ENCODE data around the gene G6PC1.
"Not testable (repeated sequence)": the region's sequence is repeated elsewhere in the genome, so short reads cannot be mapped to it uniquely, and the experiment has no call there.

G6PC1 gene

DNA sequence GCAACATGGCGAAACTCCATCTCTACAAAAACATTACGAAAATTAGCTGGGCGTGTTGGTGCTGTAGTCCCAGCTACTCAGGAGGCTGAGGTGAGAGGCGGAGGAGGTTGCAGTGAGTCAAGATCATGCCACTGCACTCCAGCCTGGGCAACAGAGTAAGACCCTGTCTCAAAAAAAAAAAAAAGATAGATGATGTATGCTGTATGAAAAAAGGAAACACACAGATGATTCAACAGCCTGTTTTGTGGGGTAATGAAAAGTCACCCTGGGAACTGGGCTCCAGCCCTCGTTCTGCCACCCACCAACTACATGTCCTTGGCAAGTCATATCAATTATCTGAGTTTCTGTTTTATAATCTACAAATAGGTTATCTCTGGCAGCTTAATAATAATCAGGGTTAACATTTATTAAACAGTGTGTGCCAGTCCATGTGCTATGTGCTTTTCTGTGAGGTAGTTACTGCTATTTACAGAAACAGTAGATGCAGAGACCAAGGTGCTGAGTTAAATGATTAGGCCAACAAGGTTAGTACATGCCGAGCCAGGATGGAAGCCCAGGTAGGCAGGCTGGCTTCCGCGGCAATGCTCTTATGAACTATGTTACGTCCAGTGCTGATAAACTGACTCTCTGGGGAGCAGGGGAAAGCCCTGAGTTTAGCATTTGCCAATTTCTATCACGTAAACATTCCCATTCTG, 1.1 kb downstream of the G6PC1 start:
- no peak for DNase-seq (ENCODE audit: low read depth)

DNA sequence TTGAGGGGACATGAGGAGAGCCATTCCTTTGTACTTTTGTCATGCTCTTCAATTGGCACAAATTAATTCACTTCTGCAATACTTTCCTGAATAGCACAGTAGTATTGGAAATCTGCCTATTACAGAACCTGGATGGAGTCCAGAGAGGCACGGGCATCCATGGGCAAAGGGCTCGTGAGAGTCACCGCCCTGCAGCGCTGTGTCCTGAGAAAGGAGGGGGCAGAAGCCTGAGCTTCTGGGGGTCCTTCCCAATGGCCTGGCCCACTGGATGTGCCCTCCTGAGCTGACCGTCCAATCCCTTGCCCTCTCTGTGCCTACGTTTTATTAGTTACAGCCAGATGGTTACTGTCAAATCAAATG, 3.5 kb downstream of the G6PC1 start:
- DNase-seq (ENCODE audit: low read depth), result no peak

DNA sequence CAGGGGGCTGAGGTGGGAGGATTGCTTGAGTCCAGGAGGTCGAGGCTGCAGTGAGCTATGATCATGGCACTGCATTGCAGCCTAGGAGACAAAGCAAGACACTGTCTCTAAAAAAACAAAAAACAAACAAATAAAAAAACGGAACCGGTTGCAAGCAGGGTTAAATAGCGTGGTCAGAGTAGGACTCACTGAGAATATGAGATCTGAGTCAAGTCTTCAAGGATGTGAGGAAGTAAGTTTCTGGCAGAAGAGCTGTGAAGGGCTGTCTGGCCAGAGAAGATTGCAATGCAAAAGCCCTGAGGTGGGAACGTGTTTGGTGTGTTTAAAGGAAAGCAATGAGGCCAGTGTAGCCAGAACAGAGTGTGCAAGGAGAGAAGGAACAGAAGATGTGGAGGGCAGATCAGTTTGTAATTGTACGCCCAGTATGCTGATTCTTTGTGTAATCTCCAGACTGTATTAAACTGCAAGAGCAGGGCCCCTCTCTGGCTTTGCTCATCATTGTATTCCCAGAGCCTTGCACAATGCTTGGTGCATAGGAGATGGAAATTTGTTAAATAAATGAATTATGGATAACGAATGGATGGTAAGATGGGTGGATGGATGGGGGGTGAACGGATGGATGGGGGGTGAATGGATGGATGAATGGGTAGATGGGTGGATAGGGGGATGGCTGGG, 6.3 kb downstream of the G6PC1 start:
- DNase-seq (ENCODE audit: low read depth), result no peak

DNA sequence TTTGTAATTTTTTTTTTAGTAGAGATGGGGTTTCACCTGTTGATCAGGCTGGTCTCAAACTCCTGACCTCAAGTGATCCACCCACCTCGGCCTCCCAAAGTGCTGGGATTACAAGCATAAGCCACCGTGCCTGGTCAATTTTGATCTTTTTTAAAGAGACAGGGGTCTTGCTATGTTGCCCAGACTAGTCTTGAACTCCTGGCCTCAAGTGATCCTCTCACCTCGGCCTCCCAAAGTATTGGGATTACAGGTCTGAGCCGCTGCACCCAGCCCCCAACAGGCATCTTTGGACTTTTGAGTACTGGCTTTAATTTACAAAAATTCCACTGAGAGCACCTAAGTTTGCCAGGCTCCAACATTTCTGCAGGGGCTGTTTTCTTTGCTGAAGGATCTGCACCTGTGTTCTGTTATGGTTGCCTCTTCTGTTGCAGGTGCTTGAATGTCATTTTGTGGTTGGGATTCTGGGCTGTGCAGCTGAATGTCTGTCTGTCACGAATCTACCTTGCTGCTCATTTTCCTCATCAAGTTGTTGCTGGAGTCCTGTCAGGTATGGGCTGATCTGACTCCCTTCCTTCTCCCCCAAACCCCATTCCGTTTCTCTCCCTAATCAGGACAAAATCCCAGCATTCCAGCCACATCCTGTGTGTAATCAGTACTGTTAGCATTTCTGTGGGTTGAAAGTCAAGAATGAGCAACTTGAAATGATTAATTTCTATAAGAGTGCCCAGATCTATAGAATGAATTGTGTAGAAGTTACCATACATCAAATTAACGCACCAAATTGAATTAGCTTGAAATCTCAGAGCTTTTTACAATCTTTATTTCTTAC, 8.5 kb downstream of the G6PC1 start:
- no peak for DNase-seq (ENCODE audit: low read depth)

DNA sequence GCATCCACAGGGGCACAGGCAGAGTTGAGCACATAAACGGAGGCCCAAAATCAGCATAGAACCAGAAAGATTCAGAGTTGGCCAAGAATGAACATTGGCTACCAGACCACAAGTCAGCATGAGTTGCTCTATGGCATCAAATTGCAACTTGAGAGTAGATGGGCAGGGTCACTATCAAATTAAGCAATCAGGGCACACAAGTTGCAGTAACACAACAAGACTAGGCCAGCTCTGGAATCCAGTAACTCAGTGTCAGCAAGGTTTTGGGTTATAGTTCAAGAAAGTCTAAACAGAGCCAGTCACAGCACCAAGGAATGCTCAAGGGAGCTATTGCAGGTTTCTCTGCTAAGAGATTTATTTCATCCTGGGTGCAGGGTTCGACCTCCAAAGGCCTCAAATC, 12.9 kb downstream of the G6PC1 start:
- DNase-seq (ENCODE audit: low read depth), result no peak

DNA sequence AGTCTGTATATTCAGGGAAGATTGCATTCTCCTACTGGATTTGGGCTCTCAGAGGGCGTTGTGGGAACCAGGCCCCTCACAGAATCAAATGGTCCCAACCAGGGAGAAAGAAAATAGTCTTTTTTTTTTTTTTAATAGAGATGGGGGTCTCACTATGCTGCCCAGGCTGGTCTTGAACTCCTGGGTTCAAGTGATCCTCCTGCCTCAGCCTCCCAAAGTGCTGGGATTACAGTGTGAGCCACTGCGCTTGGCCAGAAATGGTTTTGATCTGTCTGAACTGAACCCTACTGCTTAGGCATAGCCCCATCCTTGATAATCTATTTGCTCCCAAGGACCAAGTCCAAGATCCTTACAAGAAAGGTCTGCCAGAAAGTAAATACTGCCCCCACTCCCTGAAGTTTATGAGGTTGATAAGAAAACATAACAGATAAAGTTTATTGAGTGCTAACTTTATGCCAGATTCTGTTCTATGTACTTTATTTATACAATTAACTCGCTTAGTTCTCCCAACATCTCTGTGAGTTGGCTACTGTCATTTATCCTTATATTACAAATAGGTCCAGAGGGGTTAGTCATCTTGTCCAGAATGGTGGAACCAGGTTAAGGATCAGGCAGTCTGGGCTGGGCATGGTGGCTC, 13.5 kb downstream of the G6PC1 start:
- DNase-seq (ENCODE audit: low read depth), result no peak

DNA sequence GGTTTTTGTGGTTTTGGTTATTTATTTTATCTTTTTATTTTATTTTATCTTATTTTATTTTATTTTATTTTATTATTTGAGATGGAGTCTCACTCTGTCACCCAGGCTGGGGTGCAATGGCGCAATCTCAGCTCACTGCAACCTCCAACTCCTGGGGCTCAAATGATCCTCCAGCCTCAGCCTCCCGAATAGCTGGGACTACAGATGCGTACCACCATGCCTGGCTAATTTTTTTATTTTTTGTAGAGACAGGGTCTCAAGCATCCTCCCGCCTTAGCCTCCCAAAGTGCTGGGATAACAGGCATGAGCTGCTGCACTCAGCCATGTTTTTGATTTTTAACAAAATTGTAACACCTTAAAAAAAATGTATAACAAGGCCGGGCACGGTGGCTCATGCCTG, 14.7 kb downstream of the G6PC1 start:
- DNase-seq (ENCODE audit: low read depth), result not testable (repeated sequence)

DNA sequence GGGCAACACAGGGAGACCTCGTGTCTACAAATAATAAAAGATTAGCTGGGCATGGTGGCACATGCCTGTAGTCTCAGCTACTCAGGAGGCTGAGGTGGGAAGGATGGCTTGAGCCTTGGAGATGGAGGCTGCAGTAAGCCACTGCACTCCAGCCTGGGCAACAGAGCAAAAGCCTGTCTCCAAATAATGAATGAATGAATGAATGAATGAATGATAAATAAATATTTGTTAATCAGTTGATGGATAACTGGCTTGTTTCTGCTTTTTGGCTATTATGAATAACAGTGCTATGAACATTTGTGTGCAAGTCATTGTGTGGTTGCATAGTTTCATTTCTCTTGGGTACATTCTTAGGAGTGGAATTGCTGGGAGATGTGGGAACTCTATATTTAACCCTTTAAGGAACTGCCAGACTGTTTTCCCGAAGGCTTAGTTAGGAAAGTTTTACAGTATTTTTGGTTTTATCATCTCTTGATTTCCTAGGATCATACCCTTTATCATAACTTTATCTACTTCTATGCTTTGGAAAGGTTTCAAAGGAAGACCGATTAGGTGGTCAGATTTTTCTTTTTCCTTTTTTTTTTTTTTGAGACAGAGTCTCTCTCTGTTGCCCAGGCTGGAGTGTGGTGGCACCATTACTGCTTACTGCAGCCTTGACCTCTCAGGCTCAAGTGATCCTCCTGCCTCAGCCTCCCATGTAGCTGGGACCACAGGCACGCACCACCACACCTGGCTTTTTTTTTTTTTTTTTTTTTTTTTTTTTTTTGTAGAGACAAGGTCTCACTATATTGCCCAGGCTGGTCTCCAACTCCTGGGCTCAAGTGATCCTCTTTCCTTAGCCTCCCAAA, 16.0 kb downstream of the G6PC1 start:
- not testable (repeated sequence) for DNase-seq (ENCODE audit: low read depth)

DNA sequence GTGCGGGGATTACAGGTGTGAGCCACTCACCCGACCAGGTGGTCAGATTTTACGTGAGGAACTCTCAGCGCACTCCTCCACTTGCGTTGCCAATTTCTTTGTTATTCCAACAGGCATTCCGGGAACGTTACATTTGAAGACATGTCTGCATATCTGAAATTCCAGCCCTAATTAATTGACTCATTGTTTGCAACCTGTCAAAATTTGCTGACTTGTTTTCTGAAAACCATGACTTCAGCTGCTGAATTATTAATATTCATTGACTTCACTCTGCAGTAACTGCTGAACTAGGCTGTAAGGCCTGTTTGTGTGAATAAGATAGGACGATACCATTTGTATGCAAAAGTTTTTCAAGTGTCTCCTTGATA, 16.6 kb downstream of the G6PC1 start:
- DNase-seq (ENCODE audit: low read depth), result no peak

DNA sequence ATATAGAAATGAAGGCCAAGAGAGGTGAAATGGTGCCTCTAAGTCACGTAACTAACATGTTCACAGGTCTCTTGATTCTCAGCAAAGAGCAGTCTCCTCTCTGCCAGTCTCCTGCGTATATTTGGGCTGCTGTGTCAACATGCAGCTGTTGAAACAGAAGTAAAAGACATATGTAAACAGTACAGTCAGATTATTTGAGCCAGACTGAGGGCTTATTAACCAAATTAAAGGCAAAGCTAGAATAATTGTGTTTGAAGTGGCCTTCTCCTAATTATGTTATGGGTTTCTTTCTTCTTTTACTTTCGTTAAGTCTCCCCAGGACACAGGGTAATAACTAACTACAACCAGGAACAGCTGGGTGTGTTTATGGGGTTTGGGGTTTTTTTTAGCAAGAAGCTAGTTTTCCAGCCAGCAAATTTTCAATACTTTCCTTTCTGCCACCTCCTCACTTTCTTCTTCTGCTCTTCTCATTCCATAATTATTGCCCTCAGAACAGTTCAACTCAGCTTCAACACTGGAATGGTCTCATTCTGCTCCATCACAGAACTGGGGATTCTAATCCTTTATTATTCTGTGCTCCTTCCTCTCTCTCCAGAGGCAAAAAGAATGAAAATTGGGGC, 18.4 kb downstream of the G6PC1 start:
- no peak for DNase-seq (ENCODE audit: low read depth)

DNA sequence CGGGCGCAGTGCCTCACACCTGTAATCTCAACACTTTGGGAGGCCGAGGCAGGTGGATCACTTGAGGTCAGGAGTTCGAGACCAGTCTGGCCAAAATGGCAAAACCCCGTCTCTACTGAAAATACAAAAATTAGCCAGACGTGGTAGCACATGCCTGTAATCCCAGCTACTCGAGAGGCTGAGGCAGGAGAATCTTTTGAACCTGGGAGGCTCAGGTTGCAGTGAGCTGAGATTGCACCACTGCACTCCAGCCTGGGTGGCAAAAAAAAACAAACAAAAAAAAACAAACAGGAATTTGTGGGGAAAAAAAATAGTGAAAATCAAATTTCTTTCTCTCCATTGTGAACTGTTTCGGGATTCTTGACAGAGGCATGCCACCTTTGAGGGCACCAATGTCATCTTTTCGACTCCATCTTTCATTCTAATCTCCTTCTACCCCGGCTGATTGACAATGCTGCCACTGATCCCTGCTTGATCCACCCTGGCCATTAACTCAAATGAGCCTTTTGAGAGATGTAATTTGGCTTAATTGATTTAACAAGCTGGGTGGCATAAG, 19.0 kb downstream of the G6PC1 start:
- not testable (repeated sequence) for DNase-seq (ENCODE audit: low read depth)

DNA sequence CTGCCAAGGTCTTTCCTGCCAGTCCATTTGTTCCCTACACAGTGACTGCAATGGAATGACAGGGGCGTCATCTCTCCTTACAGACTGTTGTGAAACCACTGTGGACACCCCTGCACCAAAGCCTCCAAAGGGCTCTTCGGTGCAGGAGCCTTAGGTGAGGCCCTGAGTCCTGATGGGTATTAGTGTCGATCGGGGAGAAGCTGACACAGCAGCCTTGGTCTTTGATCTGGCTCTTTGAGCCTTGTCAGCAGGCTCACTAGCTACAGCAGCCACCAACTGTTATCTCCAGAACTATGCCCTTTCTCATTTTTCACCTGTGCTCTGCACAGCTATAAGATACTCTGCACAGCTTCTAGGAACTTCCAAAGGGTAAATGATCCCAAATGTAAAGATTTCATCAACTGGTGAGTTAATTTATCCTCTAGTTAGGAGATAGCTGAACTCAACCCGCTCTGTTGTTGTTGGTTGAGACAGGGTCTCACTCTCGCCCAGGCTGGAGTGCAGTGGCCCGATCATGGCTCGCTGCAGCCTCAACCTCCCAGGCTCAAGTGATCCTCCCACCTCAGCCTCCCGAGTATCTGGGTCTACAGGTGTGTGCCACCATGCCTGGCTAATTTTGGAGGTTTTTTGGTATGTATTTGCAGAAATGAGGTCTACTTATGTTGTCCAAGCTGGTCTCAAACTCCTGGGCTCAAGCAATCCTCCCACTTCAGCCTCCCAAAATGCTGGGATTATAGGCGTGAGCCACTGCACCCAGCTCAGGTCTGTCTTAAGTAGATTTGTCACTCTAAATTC, 19.7 kb downstream of the G6PC1 start:
- no peak for DNase-seq (ENCODE audit: low read depth)

DNA sequence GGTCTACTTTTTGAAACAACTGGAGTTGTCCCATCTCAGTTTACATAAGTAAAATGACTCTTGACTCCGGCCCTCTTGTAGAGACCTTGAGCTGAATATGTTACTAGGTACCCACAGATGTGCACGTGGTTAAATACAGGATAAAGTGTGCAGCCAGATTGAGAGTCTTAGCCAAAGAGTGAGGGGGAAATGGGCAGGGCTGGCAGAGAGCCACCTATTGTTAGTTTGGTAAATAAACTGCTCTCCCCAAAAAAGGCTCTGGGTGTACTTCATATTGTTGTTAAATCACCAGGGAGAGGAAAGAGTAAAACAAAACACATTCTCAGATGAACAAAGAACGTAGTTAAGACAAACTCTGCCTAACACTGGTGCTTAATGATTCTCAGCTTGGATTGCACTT, 20.3 kb downstream of the G6PC1 start:
- DNase-seq (ENCODE audit: low read depth), result no peak

DNA sequence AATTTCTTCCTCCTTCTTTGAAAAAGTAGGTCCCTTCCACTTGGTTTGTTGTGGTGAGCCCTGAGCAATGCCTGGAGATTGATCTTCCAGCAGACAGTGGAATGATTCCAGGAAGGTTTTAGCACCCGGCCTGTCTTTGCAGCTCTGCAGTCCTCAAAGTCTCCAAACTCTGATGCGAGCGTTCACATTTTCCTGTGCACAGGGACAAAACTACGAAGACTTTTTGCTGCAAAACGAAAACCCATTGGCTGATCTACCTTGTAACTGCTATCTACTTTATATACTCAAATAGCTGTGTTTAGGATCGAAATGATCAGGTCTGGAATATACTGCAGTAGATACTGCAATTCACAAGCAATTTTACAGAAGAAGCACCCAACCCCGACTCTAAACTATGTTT, 21.7 kb downstream of the G6PC1 start:
- no peak for DNase-seq (ENCODE audit: low read depth)

DNA sequence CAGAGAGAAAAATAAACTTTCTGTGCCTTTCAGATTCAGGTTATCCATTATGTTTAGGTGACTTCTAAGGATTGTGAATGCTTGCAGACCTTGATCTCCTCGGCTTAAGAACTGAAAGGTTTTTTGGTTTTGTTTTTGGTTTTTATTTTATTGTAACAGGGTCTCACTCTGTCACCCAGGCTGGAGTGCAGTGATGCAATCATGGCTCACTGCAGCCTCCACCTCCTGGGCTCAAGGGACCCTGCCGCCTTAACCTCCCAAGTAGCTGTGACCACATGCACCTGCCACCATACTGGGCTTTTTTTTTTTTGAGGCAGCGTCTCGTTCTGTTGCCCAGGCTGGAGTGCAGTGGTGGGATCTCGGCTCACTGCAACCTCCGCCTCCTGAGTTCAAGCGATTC, 22.9 kb downstream of the G6PC1 start:
- DNase-seq (ENCODE audit: low read depth), result not testable (repeated sequence)

DNA sequence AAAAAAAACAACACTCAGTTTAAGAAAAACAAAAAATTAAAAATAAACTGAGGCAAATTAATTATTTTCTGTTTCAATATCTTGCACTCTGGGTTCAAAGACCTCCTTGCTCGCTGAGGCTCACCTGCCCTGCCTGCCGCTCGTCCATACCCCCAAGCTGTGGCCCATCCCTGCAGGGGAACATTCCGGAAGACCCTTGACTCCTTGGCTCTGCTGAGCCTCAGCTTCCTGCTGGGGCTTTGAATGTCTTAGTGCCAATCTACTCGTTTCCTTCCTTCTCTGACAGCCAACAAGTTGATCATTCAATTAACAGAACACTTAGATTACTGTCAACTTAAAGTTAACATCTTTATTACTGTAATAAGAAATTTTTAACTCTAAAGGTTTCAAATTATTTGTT, 24.3 kb downstream of the G6PC1 start:
- DNase-seq (ENCODE audit: low read depth), result no peak

DNA sequence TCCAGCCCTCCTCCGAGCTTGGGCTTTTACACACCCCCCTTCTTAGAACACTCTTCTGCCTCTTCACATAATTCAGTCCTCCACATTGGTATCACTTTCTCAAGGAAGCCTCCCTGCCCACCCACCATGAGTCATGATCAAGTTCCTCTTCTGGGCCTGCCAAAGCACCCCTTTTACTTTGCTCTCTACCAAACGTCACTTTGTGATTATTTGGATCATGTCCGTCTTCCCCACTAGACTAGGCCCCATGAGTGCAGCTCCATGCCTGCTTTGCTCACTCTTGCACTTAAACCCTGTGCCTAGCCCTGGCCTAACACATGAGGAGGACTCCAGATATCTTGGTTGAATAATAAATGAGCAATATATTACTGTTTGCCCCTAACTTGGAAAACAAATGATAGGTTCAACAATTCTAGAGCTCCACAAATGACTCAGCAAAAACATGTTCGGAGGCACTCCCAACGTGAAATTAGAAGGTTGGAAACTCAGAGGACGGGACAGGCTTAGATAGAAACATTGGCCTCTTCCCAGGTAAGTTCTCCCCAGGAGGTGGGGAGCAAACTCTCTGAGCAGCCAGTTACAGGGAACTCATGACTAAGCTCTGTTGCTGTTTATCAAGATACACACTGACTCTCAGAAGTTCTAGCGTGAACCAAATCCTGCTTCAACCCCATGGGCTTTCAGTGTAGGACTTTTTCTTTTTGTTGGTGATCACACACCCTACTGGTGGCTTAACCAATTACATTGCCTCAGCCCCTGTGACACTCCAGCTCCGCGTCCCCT, 28.3 kb downstream of the G6PC1 start:
- DNase-seq (ENCODE audit: low read depth), result no peak

DNA sequence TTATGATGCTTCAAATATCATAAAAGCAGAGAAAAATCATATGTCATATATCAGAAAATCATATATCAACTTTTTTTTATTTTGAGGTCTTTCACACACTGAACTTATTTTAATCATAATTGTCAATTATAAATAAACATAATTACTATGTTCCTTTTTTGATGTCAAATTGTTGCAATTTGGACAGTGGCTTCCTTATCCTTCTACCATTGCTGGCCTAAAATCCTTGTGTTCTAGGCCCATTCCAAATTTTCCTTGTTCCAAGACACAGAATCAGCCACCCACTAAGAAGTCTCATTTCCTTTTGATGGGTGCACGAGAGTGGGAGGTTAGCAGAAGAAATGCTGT, 28.9 kb downstream of the G6PC1 start:
- DNase-seq (ENCODE audit: low read depth), result no peak

All from stimulated activated CD8-positive, alpha-beta memory T cell treated with anti-CD3 and anti-CD28 coated beads, Interleukin-15, amount 100 ng/mL, for 24 hours (primary cell).